ENCODE data around the gene PHF21A.

The PHF21A gene

DNA sequence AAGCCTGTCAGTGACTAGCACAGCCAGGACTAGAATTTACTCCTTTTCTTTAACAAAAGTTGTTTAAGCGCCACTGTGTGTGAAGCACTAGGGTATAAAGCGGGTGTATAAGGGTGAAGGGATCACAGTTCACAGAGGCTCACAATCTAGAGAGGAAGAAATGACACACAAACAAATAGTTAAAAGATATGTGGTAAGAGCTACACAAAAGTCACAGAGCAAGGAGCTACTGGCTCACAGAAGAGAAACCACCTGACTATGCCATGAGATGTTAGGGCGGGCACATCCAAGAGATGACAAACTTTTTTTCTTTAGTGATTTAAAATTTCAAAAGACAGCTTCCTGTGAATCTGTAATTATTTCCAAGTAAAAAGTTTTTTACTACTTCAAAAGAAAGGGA, 55.6 kb downstream of the PHF21A start:
- H3K27me3 ChIP-seq: no peaks in the 10 kb centered on the region
- H3K4me3 ChIP-seq: no peak overlapping the region
- no peak overlapping the region for H3K9ac ChIP-seq
- no peak overlapping the region for H3K27ac ChIP-seq
- H3K4me1 ChIP-seq: peaks cover 6% of the 10 kb centered on the region; the same call in 1 of the 2 replicates
- TF ChIP-seq Cebpa-rat (IDR thresholded peaks at IDR 0.05): no peak
- no peak overlapping the region for H3K4me2 ChIP-seq
- H3K36me3 ChIP-seq: peaks cover 50% of the 10 kb centered on the region
- peaks cover 4% of the 10 kb centered on the region; the same call in 1 of the 2 replicates for H3K9me3 ChIP-seq
- peaks cover 35% of the 10 kb centered on the region; the same call in 1 of the 2 replicates for H4K20me1 ChIP-seq

DNA sequence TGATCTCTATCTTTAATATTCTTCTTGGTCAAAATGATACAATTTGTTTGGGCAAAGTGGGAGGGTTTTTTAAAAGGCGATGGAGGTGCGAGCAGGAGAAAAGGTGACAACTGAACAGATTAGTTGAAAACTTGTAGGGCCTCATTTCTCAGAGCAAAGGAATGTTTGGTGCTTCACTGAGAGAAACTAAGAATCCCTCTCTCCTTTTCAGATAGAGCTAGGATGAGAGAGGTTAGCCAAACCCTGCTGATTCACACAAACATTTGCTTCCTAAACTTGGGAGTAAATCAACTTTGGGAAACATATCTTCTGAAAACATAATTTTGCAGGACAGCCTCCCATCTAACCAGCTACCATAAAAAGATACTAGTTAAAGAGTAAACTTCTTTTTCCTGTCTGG, 57.0 kb downstream of the PHF21A start:
- H4K20me1 ChIP-seq: peaks cover 31% of the 10 kb centered on the region; the same call in 1 of the 2 replicates

DNA sequence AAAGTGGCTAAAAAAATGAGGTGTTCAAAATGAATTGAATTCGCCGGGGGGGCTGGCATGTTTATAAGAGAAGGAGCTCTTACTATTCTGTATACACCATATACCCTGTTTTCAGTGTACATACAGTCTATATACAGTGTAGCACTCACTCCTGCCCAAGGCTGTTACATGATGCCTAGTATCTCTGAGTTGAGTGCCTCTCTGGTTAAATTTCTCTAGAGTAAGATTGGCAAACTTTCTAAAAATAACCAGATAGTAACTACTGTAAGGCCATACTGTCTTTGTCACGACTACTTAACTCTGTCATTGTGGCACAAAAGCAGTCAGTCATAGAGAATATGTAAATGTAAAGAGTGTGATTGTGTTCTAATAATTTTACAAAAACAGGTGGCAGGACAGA, 58.1 kb downstream of the PHF21A start:
- Histone ChIP-seq H4K20me1 (peaks cover 29% of the 10 kb centered on the region; the same call in 1 of the 2 replicates), H3K4me3 (no peak overlapping the region), H3K27ac (no peak overlapping the region), H3K36me3 (peaks cover 39% of the 10 kb centered on the region), H3K27me3 (no peaks in the 10 kb centered on the region), H3K4me2 (no peak overlapping the region), H3K4me1 (peaks cover 6% of the 10 kb centered on the region; the same call in 1 of the 2 replicates), H3K9ac (no peak overlapping the region), H3K9me3 (peaks cover 5% of the 10 kb centered on the region; the same call in 1 of the 2 replicates)
- no peak for TF ChIP-seq Cebpa-rat (IDR thresholded peaks at IDR 0.05)

More for the DNA sequence above, 57.0 kb downstream of the PHF21A start:
- H3K4me3 ChIP-seq: no peak overlapping the region
- H3K27ac ChIP-seq: no peak overlapping the region
- TF ChIP-seq Cebpa-rat (IDR thresholded peaks at IDR 0.05): no peak
- no peak overlapping the region; the same call in 1 of the 2 replicates for H3K9ac ChIP-seq
- H3K36me3 ChIP-seq: peaks cover 50% of the 10 kb centered on the region
- no peak overlapping the region for H3K4me2 ChIP-seq
- peaks cover 5% of the 10 kb centered on the region; the same call in 1 of the 2 replicates for H3K9me3 ChIP-seq
- peaks cover 6% of the 10 kb centered on the region; the same call in 1 of the 2 replicates for H3K4me1 ChIP-seq
- no peaks in the 10 kb centered on the region for H3K27me3 ChIP-seq

DNA sequence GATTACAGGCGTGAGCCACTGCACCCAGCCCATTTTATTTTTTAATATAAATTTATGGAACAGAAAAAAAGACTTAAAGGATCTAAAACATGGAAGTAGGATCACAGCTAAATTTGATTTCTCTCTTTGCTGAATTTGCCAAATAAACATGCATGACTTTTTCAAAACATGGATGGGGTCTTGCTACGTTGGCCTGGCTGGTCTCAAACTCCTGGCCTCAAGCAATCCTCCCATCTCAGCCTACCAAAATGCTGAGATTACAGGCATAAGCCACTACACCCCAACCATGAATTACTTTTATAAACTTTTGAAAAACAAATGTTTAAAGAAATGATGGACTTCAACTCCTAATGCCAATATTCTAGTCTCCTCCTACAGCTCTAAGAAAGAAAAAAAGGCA, 61.2 kb downstream of the PHF21A start:
- no peak overlapping the region for H3K4me3 ChIP-seq
- H3K36me3 ChIP-seq: peaks cover 21% of the 10 kb centered on the region
- H4K20me1 ChIP-seq: peaks cover 35% of the 10 kb centered on the region; the same call in 1 of the 2 replicates
- H3K4me2 ChIP-seq: no peak overlapping the region
- H3K4me1 ChIP-seq: no peaks in the 10 kb centered on the region
- H3K27ac ChIP-seq: no peak overlapping the region
- peaks cover 5% of the 10 kb centered on the region; the same call in 1 of the 2 replicates for H3K9me3 ChIP-seq
- no peak for TF ChIP-seq Cebpa-rat (IDR thresholded peaks at IDR 0.05)
- no peaks in the 10 kb centered on the region for H3K27me3 ChIP-seq
- no peak overlapping the region for H3K9ac ChIP-seq

DNA sequence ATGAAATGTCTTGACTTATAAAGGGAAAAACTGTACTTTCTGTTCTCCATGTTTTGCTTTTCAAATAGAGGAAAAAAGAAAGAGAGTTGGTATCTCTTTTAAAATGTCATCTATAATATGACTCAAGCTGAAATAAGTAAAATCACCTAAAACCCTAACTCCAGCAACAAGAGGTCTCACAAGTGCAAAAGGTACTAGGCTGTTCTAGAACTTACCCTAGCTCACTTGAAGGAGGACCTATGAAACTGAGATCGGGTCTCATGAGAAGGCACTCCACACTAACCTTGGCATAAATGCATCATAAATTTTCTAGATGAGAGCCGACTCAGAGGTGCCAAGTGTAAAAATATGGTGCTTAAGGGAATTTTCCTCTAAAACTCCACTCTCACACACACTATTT, 63.8 kb downstream of the PHF21A start:
- Histone ChIP-seq H3K4me1 (no peaks in the 10 kb centered on the region), H3K27ac (no peak overlapping the region), H3K4me2 (no peak overlapping the region), H3K4me3 (no peak overlapping the region), H3K27me3 (no peaks in the 10 kb centered on the region), H3K9me3 (peaks cover 5% of the 10 kb centered on the region; the same call in 1 of the 2 replicates), H3K9ac (no peak overlapping the region), H3K36me3 (peaks cover 32% of the 10 kb centered on the region), H4K20me1 (peaks cover 40% of the 10 kb centered on the region; the same call in 1 of the 2 replicates)
- no peak for TF ChIP-seq Cebpa-rat (IDR thresholded peaks at IDR 0.05)

DNA sequence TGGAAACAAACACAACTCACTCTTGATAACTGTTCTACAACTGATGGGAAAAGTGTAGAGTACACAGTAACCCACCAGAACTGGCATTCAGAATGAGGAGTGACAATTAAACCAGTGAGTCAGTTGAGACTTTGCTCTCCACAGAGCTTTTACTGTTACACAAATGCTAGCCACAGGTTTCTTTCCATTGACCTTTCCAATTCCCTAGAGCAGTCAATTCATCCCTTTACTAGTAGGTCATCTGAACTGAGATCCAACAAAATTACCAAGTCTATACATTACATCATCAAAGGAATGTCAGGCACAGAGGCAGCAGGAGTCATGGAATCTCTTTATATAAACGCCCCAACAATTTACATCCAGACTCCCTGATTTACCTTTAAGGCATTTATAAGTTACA, 65.9 kb downstream of the PHF21A start:
- Histone ChIP-seq H3K4me1 (no peaks in the 10 kb centered on the region), H3K4me2 (no peak overlapping the region), H3K4me3 (no peak overlapping the region), H3K36me3 (peaks cover 28% of the 10 kb centered on the region), H3K9me3 (no peaks in the 10 kb centered on the region), H3K9ac (no peak overlapping the region), H3K27me3 (no peaks in the 10 kb centered on the region), H4K20me1 (peaks cover 57% of the 10 kb centered on the region; the same call in 1 of the 2 replicates), H3K27ac (no peak overlapping the region)
- no peak for TF ChIP-seq Cebpa-rat (IDR thresholded peaks at IDR 0.05)

DNA sequence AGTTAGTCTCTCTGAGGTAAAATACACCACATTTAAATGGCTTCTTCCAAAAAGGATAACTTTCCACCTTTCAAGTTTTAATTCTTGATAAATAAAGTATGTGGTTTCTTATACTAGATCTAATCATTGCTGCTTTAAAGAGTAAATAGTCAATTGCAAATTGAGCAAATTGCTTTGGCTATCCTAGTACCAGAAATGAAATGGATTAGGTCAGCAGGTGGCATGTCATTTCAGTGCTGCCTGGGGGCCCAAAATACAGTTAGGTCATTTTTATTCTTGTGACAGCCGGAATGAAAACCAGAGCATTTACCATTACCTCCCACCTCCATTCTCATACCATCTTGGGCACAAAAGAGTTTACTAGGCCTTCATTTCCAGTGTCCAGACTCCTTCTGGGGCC, 70.2 kb downstream of the PHF21A start:
- Histone ChIP-seq H3K36me3 (peaks cover 59% of the 10 kb centered on the region), H3K4me1 (no peaks in the 10 kb centered on the region), H3K27ac (no peak overlapping the region), H3K4me3 (no peak overlapping the region), H3K4me2 (no peak overlapping the region), H3K27me3 (no peaks in the 10 kb centered on the region), H3K9me3 (peaks cover 17% of the 10 kb centered on the region), H4K20me1 (peaks cover 42% of the 10 kb centered on the region; the same call in 1 of the 2 replicates), H3K9ac (no peak overlapping the region)
- TF ChIP-seq Cebpa-rat (IDR thresholded peaks at IDR 0.05): no peak

DNA sequence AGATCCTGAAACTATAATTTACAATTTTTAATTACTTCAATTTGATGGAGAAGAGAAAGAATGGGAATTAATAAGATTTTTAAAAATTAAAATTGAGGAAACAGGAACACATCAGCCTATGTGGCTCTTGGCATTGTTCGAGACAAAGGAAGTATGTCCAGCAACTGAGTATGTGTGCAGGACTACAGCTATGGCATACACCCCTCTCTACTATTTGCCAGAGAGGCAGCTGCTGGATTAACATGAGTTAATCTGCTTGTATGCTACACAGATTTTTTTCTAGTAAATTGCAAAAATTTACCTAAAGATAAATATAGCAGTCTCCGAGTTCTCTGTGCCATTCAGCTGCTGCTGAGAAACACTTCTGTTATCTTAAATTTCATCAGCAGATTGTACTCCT, 70.6 kb downstream of the PHF21A start:
- H3K9me3 ChIP-seq: peaks cover 17% of the 10 kb centered on the region
- no peak overlapping the region for H3K27ac ChIP-seq
- no peaks in the 10 kb centered on the region for H3K27me3 ChIP-seq
- H3K9ac ChIP-seq: no peak overlapping the region
- no peaks in the 10 kb centered on the region for H3K4me1 ChIP-seq
- peaks cover 60% of the 10 kb centered on the region for H3K36me3 ChIP-seq
- no peak overlapping the region for H3K4me3 ChIP-seq
- H3K4me2 ChIP-seq: no peak overlapping the region
- TF ChIP-seq Cebpa-rat (IDR thresholded peaks at IDR 0.05): no peak
- peaks cover 39% of the 10 kb centered on the region; the same call in 1 of the 2 replicates for H4K20me1 ChIP-seq

DNA sequence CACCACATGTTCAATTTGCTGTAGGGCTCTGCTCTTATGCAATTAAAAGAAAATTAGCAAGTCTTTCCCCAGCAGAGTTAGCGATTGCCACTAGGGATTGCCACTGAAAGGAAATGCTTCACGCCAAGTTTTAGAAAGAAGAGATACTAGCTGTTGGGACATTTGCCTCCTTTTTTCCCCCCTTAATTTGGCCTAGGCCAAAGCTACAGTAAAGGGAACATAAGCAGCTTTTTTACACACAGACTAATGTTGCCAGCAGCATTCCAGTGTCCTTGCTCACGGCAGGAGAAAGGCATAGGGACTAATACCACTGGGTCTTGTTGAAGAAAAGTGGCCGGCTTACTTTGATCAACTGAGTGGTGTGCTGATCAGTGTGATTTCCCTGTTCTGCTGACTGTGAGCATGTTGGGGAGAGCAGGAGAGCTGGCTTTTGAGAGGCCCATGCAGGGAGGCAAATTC, 71.2 kb downstream of the PHF21A start:
- Histone ChIP-seq H3K4me2 (no peak overlapping the region), H3K27me3 (no peaks in the 10 kb centered on the region), H3K4me1 (no peaks in the 10 kb centered on the region), H4K20me1 (peaks cover 34% of the 10 kb centered on the region; the same call in 1 of the 2 replicates), H3K9me3 (peaks cover 17% of the 10 kb centered on the region), H3K9ac (no peak overlapping the region), H3K27ac (no peak overlapping the region), H3K4me3 (no peak overlapping the region), H3K36me3 (peaks cover 60% of the 10 kb centered on the region)
- TF ChIP-seq Cebpa-rat (IDR thresholded peaks at IDR 0.05): no peak

DNA sequence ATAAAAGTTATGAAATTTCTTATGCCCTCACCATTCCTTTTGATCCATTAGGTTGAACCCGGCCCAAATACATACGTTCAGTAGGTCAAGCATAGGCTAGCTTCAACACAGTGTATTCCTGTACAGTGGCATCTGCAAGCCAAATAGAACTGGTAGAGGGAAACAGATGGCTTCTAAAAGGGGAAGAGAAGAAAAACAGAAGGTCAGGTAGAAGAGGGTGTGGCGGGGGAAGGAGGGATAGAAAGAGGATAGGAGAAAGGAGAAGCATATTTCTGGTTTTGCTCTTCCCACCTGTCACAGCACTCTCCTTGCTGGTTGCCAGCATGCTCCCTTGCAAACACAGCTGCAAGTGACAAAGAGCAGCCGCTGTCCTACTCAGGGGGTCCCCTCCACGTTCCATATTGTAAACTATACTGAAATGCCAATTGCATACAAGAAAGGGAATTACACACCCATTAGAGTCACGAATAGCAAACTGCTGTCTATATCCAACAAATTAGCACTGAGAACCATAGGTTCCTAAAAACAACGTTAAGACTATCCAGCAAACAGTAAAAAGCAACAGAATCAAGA, 71.8 kb downstream of the PHF21A start:
- Histone ChIP-seq H3K9me3 (peaks cover 17% of the 10 kb centered on the region), H3K4me1 (no peaks in the 10 kb centered on the region), H3K4me3 (no peak overlapping the region), H3K27ac (no peak overlapping the region), H3K36me3 (peaks cover 55% of the 10 kb centered on the region), H3K27me3 (no peaks in the 10 kb centered on the region), H3K9ac (no peak overlapping the region), H3K4me2 (no peak overlapping the region), H4K20me1 (peaks cover 34% of the 10 kb centered on the region; the same call in 1 of the 2 replicates)
- no peak for TF ChIP-seq Cebpa-rat (IDR thresholded peaks at IDR 0.05)

All from BLaER1 (cell line).